GM12864 (cell line): ENCODE results near the gene MEAK7.

Source experiments
- DNase-seq: peaks from one replicate; pipeline ENCODE4 v3.0.0-alpha.2; 2011; ENCODE audit warnings: low read depth
- H3K4me3 ChIP-seq: 2 replicates; pipeline ENCODE4 v1.5.1; 2011; ENCODE audit warnings: mild to moderate bottlenecking, low read depth, low read length, control low read depth
- CTCF ChIP-seq: IDR thresholded peaks from 2 replicates; pipeline ENCODE4 v1.5.1; 2011; ENCODE audit warnings: low read depth, mild to moderate bottlenecking, moderate library complexity, low read length, control low read depth, inconsistent platforms; ENCODE audit errors: missing control alignments

Gene MEAK7

GRCh38 chr16:84505249-84506187, 1.1 kb upstream of the MEAK7 start:
- H3K4me3 ChIP-seq: peak overlapping the region; percentile 72
- no peak for TF ChIP-seq CTCF
- no peak for DNase-seq

GRCh38 chr16:84503751-84504395, 586 bp downstream of the MEAK7 start:
- DNase-seq: no peak
- H3K4me3 ChIP-seq: peak overlapping the region; percentile 72
- no peak for TF ChIP-seq CTCF

GRCh38 chr16:84502581-84502980, 1.9 kb downstream of the MEAK7 start:
- no peak overlapping the region for H3K4me3 ChIP-seq
- no peak for TF ChIP-seq CTCF
- DNase-seq: no peak

GRCh38 chr16:84502075-84502474, 2.4 kb downstream of the MEAK7 start:
- no peak for DNase-seq
- no peak overlapping the region for H3K4me3 ChIP-seq
- TF ChIP-seq CTCF: no peak

- no peak for DNase-seq
- H3K4me3 ChIP-seq: no peak overlapping the region
- TF ChIP-seq CTCF: no peak
Measured at GRCh38 chr16:84501077-84501735, 3.3 kb downstream of the MEAK7 start.

GRCh38 chr16:84500531-84500930, 3.9 kb downstream of the MEAK7 start:
- no peak for TF ChIP-seq CTCF
- DNase-seq: no peak
- H3K4me3 ChIP-seq: no peak overlapping the region
